ENCODE results near the gene OPA3. TPM values are rescaled to one million over a fixed set of nuclear protein-coding genes. Genes with fewer than 3 reads are reported as not detected.
A peak's percentile ranks its signal among the peaks of the same experiment; 100 is the strongest.

OPA3 gene
- total and polyA plus RNA-seq, 8 donors = under 0.01 to 27.5 (median 3.7) TPM

DNA sequence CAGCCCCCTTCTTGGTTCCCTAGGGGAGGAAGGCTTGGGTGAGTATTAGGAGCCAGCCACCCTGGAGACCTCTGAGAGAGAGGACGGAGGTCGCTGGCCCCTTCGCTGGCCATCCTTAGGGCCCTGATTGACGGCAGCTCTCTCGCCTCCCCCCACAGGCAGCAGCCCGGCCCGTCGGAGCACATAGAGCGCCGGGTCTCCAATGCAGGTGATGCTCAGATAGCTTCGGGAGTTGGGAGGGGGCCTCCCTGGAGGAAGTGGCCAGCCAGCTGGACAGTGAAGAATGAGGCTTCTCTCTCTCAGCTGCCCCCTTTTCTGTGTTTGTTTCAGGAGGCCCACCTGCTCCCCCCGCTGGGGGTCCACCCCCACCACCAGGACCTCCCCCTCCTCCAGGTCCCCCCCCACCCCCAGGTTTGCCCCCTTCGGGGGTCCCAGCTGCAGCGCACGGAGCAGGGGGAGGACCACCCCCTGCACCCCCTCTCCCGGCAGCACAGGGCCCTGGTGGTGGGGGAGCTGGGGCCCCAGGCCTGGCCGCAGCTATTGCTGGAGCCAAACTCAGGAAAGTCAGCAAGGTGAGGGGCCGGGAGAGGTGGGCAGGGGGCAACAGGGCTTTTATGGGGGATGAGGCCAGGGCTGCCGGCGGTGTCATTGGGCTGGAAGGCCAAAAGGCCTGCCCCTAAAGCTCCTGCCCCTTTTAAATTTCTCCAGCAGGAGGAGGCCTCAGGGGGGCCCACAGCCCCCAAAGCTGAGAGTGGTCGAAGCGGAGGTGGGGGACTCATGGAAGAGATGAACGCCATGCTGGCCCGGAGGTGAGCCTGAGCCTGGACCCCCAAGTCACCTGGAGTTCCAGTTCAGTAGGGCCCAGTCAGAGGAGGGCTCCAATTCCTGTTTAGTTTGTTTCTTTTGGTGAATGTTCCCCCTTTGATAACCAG lies 62.3 kb downstream of the OPA3 start:
- peak overlapping the region in 4 of 5 donors; percentile 52 to 72 (median 62) for H3K27ac ChIP-seq
- H3K27me3 ChIP-seq = no peaks in the 10 kb centered on the region
- DNase-seq = no peak
- intact Hi-C loops (cut with DNase I; ENCODE audit: low total_unique reads) = loop anchor here (10.0 kb wide), 1 partner anchor 123 kb away; no protein-coding TSS in a partner anchor
- no peaks in the 10 kb centered on the region for H3K9me3 ChIP-seq
- TF ChIP-seq POLR2AphosphoS5 (IDR thresholded peaks at IDR 0.05) = no peak
- TF ChIP-seq POLR2A (IDR thresholded peaks at IDR 0.05) = no peak
- no peak for TF ChIP-seq CTCF (IDR thresholded peaks at IDR 0.05)
- TF ChIP-seq EP300 (IDR thresholded peaks at IDR 0.05) = no peak
- 82 to 92% (median 86%) methylated on average over 14 to 24 of the region's 24 CpGs for WGBS, 5 donors
- H3K4me1 ChIP-seq = peaks cover 14 to 93% (median 50%) of the 10 kb centered on the region in 4 donors
- peaks cover 78 to 98% (median 96%) of the 10 kb centered on the region in 4 donors for H3K36me3 ChIP-seq
- H3K4me3 ChIP-seq = no peak overlapping the region

GRCh38 chr19:45518469-45518826 lies 66.2 kb downstream of the OPA3 start:
- 36 to 57% (median 44%) methylated on average over 7 of the region's 7 CpGs for WGBS, 5 donors
- peaks cover 48 to 75% (median 70%) of the 10 kb centered on the region in 4 donors for H3K36me3 ChIP-seq
- H3K4me1 ChIP-seq = peaks cover 44 to 94% (median 68%) of the 10 kb centered on the region in 4 donors
- peak in 1 of 3 donors; percentile 21 for TF ChIP-seq POLR2AphosphoS5 (IDR thresholded peaks at IDR 0.05)
- TF ChIP-seq POLR2A (IDR thresholded peaks at IDR 0.05) = no peak
- TF ChIP-seq EP300 (IDR thresholded peaks at IDR 0.05) = no peak
- no peak for TF ChIP-seq CTCF (IDR thresholded peaks at IDR 0.05)
- H3K27me3 ChIP-seq = no peaks in the 10 kb centered on the region
- H3K27ac ChIP-seq = peak overlapping the region; percentile 12 to 97 (median 59)
- no peaks in the 10 kb centered on the region for H3K9me3 ChIP-seq
- intact Hi-C loops (cut with DNase I; ENCODE audit: low total_unique reads) = no loop called here
- H3K4me3 ChIP-seq = no peak overlapping the region
- DNase-seq = peak; percentile 48 to 56

DNA sequence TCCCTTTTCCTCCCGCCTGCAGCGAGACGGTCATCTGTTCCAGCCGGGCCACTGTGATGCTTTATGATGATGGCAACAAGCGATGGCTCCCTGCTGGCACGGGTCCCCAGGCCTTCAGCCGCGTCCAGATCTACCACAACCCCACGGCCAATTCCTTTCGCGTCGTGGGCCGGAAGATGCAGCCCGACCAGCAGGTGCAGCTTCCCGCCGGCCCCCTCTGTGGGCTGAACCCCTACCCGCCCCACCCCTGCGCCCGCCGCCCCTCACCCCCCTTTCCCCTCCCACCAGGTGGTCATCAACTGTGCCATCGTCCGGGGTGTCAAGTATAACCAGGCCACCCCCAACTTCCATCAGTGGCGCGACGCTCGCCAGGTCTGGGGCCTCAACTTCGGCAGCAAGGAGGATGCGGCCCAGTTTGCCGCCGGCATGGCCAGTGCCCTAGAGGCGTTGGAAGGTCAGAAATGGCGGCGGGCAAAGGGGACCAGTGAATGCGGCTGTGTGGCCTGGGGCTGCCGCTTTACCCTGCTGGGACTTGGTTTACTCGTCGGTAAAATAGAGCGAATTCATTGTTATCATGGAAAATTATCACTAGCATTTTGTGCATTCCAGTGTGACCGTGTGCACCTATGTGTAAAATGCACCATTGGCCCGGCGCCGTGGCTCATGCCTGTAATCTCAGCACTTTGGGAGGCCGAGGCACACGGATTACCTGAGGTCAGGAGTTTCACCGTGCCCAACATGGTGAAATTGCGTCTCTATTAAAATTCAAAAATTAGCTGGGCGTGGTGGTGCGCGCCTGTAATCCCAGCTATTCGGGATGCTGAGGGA lies 66.7 kb downstream of the OPA3 start:
- H3K4me3 ChIP-seq = no peak overlapping the region
- peak in 1 of 2 donors; percentile 3 for DNase-seq
- peaks cover 50 to 94% (median 72%) of the 10 kb centered on the region in 4 donors for H3K4me1 ChIP-seq
- TF ChIP-seq CTCF (IDR thresholded peaks at IDR 0.05) (no peak), EP300 (IDR thresholded peaks at IDR 0.05) (no peak), POLR2AphosphoS5 (IDR thresholded peaks at IDR 0.05) (no peak)
- peaks cover 48 to 69% (median 65%) of the 10 kb centered on the region in 4 donors for H3K36me3 ChIP-seq
- no peaks in the 10 kb centered on the region for H3K27me3 ChIP-seq
- intact Hi-C loops (cut with DNase I; ENCODE audit: low total_unique reads) = no loop called here
- WGBS, 5 donors = 84 to 89% (median 86%) methylated on average over 42 to 50 of the region's 50 CpGs
- H3K27ac ChIP-seq = peak overlapping the region; percentile 12 to 97 (median 71)
- no peaks in the 10 kb centered on the region for H3K9me3 ChIP-seq

GRCh38 chr19:45517238-45517637 lies 67.4 kb downstream of the OPA3 start:
- Histone ChIP-seq H3K36me3 (peaks cover 42 to 63% (median 59%) of the 10 kb centered on the region in 4 donors), H3K27me3 (no peaks in the 10 kb centered on the region), H3K4me3 (no peak overlapping the region), H3K9me3 (no peaks in the 10 kb centered on the region), H3K4me1 (peaks cover 54 to 94% (median 78%) of the 10 kb centered on the region in 4 donors), H3K27ac (peak overlapping the region; percentile 12 to 97 (median 71))
- intact Hi-C loops (cut with DNase I; ENCODE audit: low total_unique reads) = no loop called here
- TF ChIP-seq CTCF (IDR thresholded peaks at IDR 0.05) (no peak), POLR2AphosphoS5 (IDR thresholded peaks at IDR 0.05) (no peak), EP300 (IDR thresholded peaks at IDR 0.05) (no peak), POLR2A (IDR thresholded peaks at IDR 0.05) (no peak)
- DNase-seq = no peak
- 43 to 68% (median 57%) methylated on average over 7 of the region's 7 CpGs for WGBS, 5 donors

Measured in stomach (tissue), 9 donors.